Measurements from ENCODE around the gene SPRED1. TPM values are rescaled to one million over a fixed set of nuclear protein-coding genes. Genes with fewer than 3 reads are reported as not detected.

The SPRED1 gene
- total and polyA plus RNA-seq, 10 of the 15 experiments (the other 5 are each of a cell fraction or from before 2014, with no cell fraction given): 0.08 to 2.6 (median 0.22) TPM

- ChIA-PET SMC1A (ENCODE audit: uncharacterized antibody, unreplicated experiment) (interaction anchor here (1.0 to 2.4 kb wide), 4 partner anchors 36 to 82 kb away, joined by 3 to 7 read pairs (median 4); no protein-coding TSS in a partner anchor), RAD21 (ENCODE audit: unreplicated experiment) (no interaction called here), CTCF (interaction anchor here (1.0 kb wide), 1 partner anchor 30 kb away, joined by 3 read pairs; no protein-coding TSS in a partner anchor), POLR2A (no interaction called here)
- no peak overlapping the region for H3K4me3 ChIP-seq
- no peaks in the 10 kb centered on the region for H3K36me3 ChIP-seq (ENCODE audit: control insufficient read depth in 2 of 2, insufficient read depth in 2 of 2, low read length in 1 of 2)
- H2AFZ ChIP-seq (ENCODE audit: control insufficient read depth, low read depth, low read length): no peak overlapping the region
- WGBS (ENCODE audit: insufficient coverage, insufficient replicate concordance, low lambda C conversion rate, missing lambda C conversion rate): 7% methylated on average over 1 of the region's 1 CpG
- TF ChIP-seq YY1 (IDR thresholded peaks at IDR 0.05; ENCODE audit: low read depth, low read length) (no peak), ZSCAN29 (IDR thresholded peaks at IDR 0.05) (no peak), ZBTB4 (CRISPR knock-in tag; IDR thresholded peaks at IDR 0.05) (no peak), CHD2 (IDR thresholded peaks at IDR 0.05; ENCODE audit: borderline replicate concordance, low read depth, low read length) (no peak), KDM1A (IDR thresholded peaks at IDR 0.05; ENCODE audit: borderline replicate concordance) (no peak), ZBTB40 (IDR thresholded peaks at IDR 0.05; ENCODE audit: borderline replicate concordance) (no peak), PRDM15 (CRISPR knock-in tag; IDR thresholded peaks at IDR 0.05) (no peak), NFXL1 (IDR thresholded peaks at IDR 0.05; ENCODE audit: borderline replicate concordance) (no peak)
- no peaks in the 10 kb centered on the region for H4K20me1 ChIP-seq (ENCODE audit: control insufficient read depth, insufficient read depth)
- H3K4me2 ChIP-seq (ENCODE audit: control insufficient read depth, insufficient read depth): no peak overlapping the region
- H3K9ac ChIP-seq (ENCODE audit: control insufficient read depth, insufficient read depth, low read length): no peak overlapping the region
- in situ Hi-C loops (cut with MboI): no loop called here
- intact Hi-C loops (cut with micrococcal nuclease; ENCODE audit: unreplicated experiment): no loop called here
- no peak for DNase-seq (ENCODE audit: low read depth, low spot score)
- no peaks in the 10 kb centered on the region for H3K79me2 ChIP-seq (ENCODE audit: control insufficient read depth, insufficient read depth, low read length)
- no peaks in the 10 kb centered on the region for H3K4me1 ChIP-seq (ENCODE audit: control insufficient read depth, insufficient read depth, low read length)
- no peak for ATAC-seq
- H3K27me3 ChIP-seq (replicated peaks in 1 of 2; ENCODE audit: control insufficient read depth in 2 of 2, insufficient read depth in 2 of 2, low read length in 1 of 2): no peaks in the 10 kb centered on the region
- no peak overlapping the region for H3K27ac ChIP-seq (ENCODE audit: control insufficient read depth, insufficient read depth)
- FAIRE-seq: no peak
- no peaks in the 10 kb centered on the region for H3K9me3 ChIP-seq (replicated peaks; ENCODE audit: control insufficient read depth, insufficient read depth, low read length)
- no TSS peak for BruUV-seq (replicated peaks)
These were observed 44.4 kb upstream of the SPRED1 start for GRCh38 chr15:38208206-38208605.
